ENCODE measurements around the gene TEX52. TPM values are rescaled to one million over a fixed set of nuclear protein-coding genes. Genes with fewer than 3 reads are reported as not detected.

TEX52 gene
- total RNA-seq, 1 donor from 2014 or later, result not detected

GRCh38 chr12:2856051-2856450 is 788 bp downstream of the TEX52 start:
- H3K27ac Mint-ChIP-seq, result no peak overlapping the region

GRCh38 chr12:2855546-2855945 is 1.3 kb downstream of the TEX52 start:
- H3K36me3 Mint-ChIP-seq, result peaks cover 20% of the 10 kb centered on the region
- no peak overlapping the region for H3K27ac ChIP-seq
- no peak overlapping the region for H3K4me2 ChIP-seq
- no peak overlapping the region for H3K27ac Mint-ChIP-seq
- no peak for DNase-seq (ENCODE audit: low spot score)
- peaks cover 25% of the 10 kb centered on the region for H4K20me1 ChIP-seq (ENCODE audit: low read depth)
- peaks cover 35% of the 10 kb centered on the region for H3F3A ChIP-seq (ENCODE audit: low read depth)
- no peaks in the 10 kb centered on the region for H3K9me3 Mint-ChIP-seq
- peaks cover 11% of the 10 kb centered on the region for H3K27me3 Mint-ChIP-seq (ENCODE audit: insufficient read depth, low read depth)
- no peak overlapping the region for H3K4me3 ChIP-seq
- H3K27me3 ChIP-seq, result peaks cover 5% of the 10 kb centered on the region
- H3K79me2 ChIP-seq (ENCODE audit: low read depth), result no peaks in the 10 kb centered on the region
- no peak for TF ChIP-seq EZH2 (IDR thresholded peaks at IDR 0.05)
- TF ChIP-seq, protein P1, sequence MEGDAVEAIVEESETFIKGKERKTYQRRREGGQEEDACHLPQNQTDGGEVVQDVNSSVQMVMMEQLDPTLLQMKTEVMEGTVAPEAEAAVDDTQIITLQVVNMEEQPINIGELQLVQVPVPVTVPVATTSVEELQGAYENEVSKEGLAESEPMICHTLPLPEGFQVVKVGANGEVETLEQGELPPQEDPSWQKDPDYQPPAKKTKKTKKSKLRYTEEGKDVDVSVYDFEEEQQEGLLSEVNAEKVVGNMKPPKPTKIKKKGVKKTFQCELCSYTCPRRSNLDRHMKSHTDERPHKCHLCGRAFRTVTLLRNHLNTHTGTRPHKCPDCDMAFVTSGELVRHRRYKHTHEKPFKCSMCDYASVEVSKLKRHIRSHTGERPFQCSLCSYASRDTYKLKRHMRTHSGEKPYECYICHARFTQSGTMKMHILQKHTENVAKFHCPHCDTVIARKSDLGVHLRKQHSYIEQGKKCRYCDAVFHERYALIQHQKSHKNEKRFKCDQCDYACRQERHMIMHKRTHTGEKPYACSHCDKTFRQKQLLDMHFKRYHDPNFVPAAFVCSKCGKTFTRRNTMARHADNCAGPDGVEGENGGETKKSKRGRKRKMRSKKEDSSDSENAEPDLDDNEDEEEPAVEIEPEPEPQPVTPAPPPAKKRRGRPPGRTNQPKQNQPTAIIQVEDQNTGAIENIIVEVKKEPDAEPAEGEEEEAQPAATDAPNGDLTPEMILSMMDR (IDR thresholded peaks at IDR 0.05), result no peak
- no peak for TF ChIP-seq EZH2phosphoT487 (IDR thresholded peaks at IDR 0.05)
- H3K36me3 ChIP-seq, result peaks cover 8% of the 10 kb centered on the region
- H2AFZ ChIP-seq (replicated peaks), result no peak overlapping the region
- no peak overlapping the region for H3K9ac ChIP-seq
- peaks cover 20% of the 10 kb centered on the region for H3K4me1 Mint-ChIP-seq
- no peak overlapping the region for H3K4me3 Mint-ChIP-seq
- no peaks in the 10 kb centered on the region for H3K9me3 ChIP-seq (ENCODE audit: low read depth)
- peaks cover 25% of the 10 kb centered on the region for H3K4me1 ChIP-seq

More at GRCh38 chr12:2856051-2856450, 788 bp downstream of the TEX52 start:
- no peak overlapping the region for H3K4me2 ChIP-seq
- H3K9me3 Mint-ChIP-seq, result no peaks in the 10 kb centered on the region
- H3K36me3 ChIP-seq, result peaks cover 9% of the 10 kb centered on the region
- DNase-seq (ENCODE audit: low spot score), result no peak
- peaks cover 20% of the 10 kb centered on the region for H3K36me3 Mint-ChIP-seq
- no peaks in the 10 kb centered on the region for H3K9me3 ChIP-seq (ENCODE audit: low read depth)
- no peak overlapping the region for H2AFZ ChIP-seq (replicated peaks)
- no peak overlapping the region for H3K4me3 Mint-ChIP-seq
- no peaks in the 10 kb centered on the region for H3K79me2 ChIP-seq (ENCODE audit: low read depth)
- peaks cover 25% of the 10 kb centered on the region for H3K4me1 ChIP-seq
- H3K27me3 Mint-ChIP-seq (ENCODE audit: insufficient read depth, low read depth), result peaks cover 11% of the 10 kb centered on the region
- no peak overlapping the region for H3K27ac ChIP-seq
- peaks cover 36% of the 10 kb centered on the region for H3F3A ChIP-seq (ENCODE audit: low read depth)
- peaks cover 20% of the 10 kb centered on the region for H3K4me1 Mint-ChIP-seq
- no peak overlapping the region for H3K9ac ChIP-seq
- no peak for TF ChIP-seq EZH2 (IDR thresholded peaks at IDR 0.05)
- TF ChIP-seq, protein P1 (IDR thresholded peaks at IDR 0.05), result no peak
- no peak for TF ChIP-seq EZH2phosphoT487 (IDR thresholded peaks at IDR 0.05)
- peaks cover 25% of the 10 kb centered on the region for H4K20me1 ChIP-seq (ENCODE audit: low read depth)
- H3K27me3 ChIP-seq, result peaks cover 5% of the 10 kb centered on the region
- no peak overlapping the region for H3K4me3 ChIP-seq

DNA sequence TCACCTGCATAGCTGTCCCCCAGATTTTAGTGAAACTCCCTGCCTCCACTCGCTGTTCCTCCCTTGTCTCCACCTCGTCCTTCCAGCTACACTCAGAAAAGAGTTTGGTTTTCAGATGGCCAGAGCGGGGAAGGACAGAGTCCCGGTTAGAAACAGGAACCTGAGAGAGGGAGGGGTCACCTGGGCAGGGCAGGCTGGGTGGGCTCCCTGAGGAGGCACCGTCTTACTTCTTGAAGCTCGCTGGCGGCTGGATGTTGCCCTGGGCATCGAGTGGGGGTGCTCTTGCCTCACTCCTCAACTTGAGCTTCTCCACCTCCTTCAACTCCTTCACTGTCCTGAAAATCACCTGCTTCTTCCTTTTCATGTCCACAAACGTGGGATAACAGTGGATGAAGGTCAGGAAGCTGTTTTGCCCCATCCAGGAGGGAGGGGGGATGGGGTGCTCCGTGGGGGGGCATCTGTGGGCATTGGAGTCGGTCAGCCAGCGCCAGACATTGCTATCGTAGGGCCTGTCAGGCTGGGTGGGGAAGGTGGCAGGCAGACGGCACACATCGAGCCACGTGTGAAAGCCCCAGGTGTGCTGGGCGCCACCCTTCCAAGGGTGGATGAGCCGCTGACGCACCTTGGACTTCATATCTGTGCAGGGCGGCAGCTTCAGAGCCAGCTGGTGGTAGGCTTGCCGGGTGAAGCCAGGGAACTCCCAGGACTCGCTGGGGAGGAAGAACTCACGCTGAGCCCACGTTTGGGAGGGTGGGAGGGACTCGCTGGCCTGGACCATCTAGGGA is 2.0 kb downstream of the TEX52 start:
- no peaks in the 10 kb centered on the region for H3K9me3 ChIP-seq (ENCODE audit: low read depth)
- Mint-ChIP-seq H3K9me3 (no peaks in the 10 kb centered on the region), H3K4me3 (no peak overlapping the region), H3K36me3 (peaks cover 14% of the 10 kb centered on the region), H3K27me3 (ENCODE audit: insufficient read depth, low read depth) (peaks cover 11% of the 10 kb centered on the region), H3K4me1 (peaks cover 22% of the 10 kb centered on the region), H3K27ac (no peak overlapping the region)
- no peak overlapping the region for H3K9ac ChIP-seq
- H2AFZ ChIP-seq (replicated peaks), result no peak overlapping the region
- no peak overlapping the region for H3K27ac ChIP-seq
- peaks cover 5% of the 10 kb centered on the region for H3K36me3 ChIP-seq
- no peak for DNase-seq (ENCODE audit: low spot score)
- peaks cover 5% of the 10 kb centered on the region for H3K27me3 ChIP-seq
- TF ChIP-seq EZH2 (IDR thresholded peaks at IDR 0.05), result no peak
- no peak for TF ChIP-seq EZH2phosphoT487 (IDR thresholded peaks at IDR 0.05)
- TF ChIP-seq, protein P1 (IDR thresholded peaks at IDR 0.05), result no peak
- no peaks in the 10 kb centered on the region for H3K79me2 ChIP-seq (ENCODE audit: low read depth)
- no peak overlapping the region for H3K4me3 ChIP-seq
- no peak overlapping the region for H3K4me2 ChIP-seq
- H3F3A ChIP-seq (ENCODE audit: low read depth), result peaks cover 28% of the 10 kb centered on the region
- peaks cover 25% of the 10 kb centered on the region for H4K20me1 ChIP-seq (ENCODE audit: low read depth)
- H3K4me1 ChIP-seq, result peaks cover 25% of the 10 kb centered on the region
